Measurements from ENCODE around the gene CXCL5. TPM values are rescaled to one million over a fixed set of nuclear protein-coding genes. Genes with fewer than 3 reads are reported as not detected.
"Not testable (repeated sequence)": the region's sequence is repeated elsewhere in the genome, so short reads cannot be mapped to it uniquely, and the experiment has no call there.

The CXCL5 gene
- total RNA-seq, 1 donor from 2014 or later = 0.16 TPM

- no peak for DNase-seq (ENCODE audit: low spot score)
- intact Hi-C loops (cut with DNase I) = no loop called here
Observed at GRCh38 chr4:73979407-73979957, 19.0 kb downstream of the CXCL5 start.

- intact Hi-C loops (cut with DNase I) = no loop called here
- DNase-seq (ENCODE audit: low spot score) = no peak
Observed at GRCh38 chr4:73978886-73979285, 19.6 kb downstream of the CXCL5 start.

GRCh38 chr4:73976716-73977115 is 21.8 kb downstream of the CXCL5 start:
- intact Hi-C loops (cut with DNase I) = no loop called here

DNA sequence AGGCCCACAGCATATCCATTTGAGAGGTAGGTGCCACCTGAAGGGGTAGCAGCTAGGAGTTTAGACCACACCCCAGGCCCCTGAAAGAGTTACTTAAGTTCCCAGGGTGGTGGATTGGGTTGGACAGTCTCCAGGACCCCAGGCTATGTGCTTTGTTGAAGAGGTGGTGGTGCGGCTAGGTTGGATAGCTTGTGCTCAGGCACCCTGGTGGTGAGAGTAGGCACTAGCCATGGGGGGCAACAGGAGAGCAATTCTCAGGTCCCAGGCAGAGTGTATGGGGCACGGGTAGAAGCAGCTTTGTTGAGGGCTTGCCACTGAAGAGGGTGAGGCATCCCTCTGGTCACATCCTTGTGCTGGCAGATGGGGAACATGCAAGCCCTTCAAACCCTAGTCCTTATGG is 22.3 kb downstream of the CXCL5 start:
- intact Hi-C loops (cut with DNase I) = no loop called here
- DNase-seq (ENCODE audit: low spot score) = no peak

More at GRCh38 chr4:73976716-73977115, 21.8 kb downstream of the CXCL5 start:
- no peak for DNase-seq (ENCODE audit: low spot score)

- intact Hi-C loops (cut with DNase I) = no loop called here
- no peak for DNase-seq (ENCODE audit: low spot score)
Observed at GRCh38 chr4:73974352-73974751, 24.1 kb downstream of the CXCL5 start.

- no peak for DNase-seq (ENCODE audit: low spot score)
- intact Hi-C loops (cut with DNase I) = no loop called here
Observed at GRCh38 chr4:73970945-73971344, 27.5 kb downstream of the CXCL5 start.

DNA sequence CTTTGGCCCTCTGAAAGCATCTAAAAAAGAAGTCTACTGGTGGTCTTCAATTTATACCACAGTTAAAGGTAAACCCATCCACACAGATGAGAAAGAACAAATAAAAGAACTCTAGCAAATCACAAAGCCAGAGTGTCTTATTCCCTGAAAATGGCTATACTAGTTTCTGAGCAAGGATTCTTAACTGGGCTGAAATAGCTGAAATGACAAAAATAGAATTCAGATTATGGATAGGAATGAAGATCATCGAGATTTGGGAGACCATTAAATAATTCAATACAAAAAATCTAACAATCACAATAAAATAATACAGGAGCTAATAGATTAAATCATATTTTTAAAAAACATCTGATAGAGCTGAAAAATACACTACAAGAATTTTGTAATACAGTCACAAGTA is 28.5 kb downstream of the CXCL5 start:
- intact Hi-C loops (cut with DNase I) = no loop called here
- DNase-seq (ENCODE audit: low spot score) = no peak

DNA sequence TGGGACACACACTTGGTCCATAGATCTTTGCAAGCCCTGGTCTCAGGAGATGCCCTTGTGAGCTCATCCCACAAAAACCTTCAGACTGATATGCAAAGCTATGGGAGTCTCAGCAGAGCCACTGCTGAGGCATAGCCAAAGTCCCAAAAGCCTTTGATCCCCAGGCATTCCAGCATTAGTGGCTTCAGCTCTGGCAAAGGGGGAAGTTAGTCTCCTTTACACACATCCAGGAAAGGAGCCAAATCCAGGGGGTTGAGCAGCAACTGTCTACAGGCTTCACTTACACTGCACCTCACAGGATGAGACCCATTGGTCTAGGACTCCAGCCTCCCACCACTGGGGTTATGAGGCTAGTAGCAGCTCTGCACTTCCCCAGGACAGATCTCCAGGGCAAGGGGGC is 30.6 kb downstream of the CXCL5 start:
- intact Hi-C loops (cut with DNase I) = no loop called here
- DNase-seq (ENCODE audit: low spot score) = no peak

- intact Hi-C loops (cut with DNase I) = no loop called here
- DNase-seq (ENCODE audit: low spot score) = no peak
Observed at GRCh38 chr4:73964862-73965611, 33.4 kb downstream of the CXCL5 start.

- DNase-seq (ENCODE audit: low spot score) = no peak
- intact Hi-C loops (cut with DNase I) = no loop called here
Observed at GRCh38 chr4:73962724-73963123, 35.8 kb downstream of the CXCL5 start.

DNA sequence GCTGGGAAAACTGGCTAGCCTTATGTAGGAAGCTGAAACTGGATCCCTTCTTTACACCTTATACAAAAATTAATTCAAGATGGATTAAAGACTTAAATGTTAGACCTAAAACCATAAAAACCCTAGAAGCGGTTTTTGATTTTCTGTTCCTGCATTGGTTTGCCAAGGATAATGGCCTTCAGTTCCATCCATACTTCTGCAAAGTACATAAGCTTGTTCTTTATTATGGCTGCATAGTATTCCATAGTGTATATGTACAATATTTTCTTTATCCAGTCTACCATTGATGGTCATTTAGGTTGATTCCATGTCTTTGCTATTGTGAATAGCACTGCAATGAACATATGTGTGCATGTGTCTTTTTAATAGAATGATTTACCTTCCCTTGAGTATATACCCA is 39.4 kb downstream of the CXCL5 start:
- DNase-seq (ENCODE audit: low spot score); intact Hi-C loops (cut with DNase I): not testable (repeated sequence)

- no peak for DNase-seq (ENCODE audit: low spot score)
- intact Hi-C loops (cut with DNase I) = no loop called here
Observed at GRCh38 chr4:73952352-73952751, 46.1 kb downstream of the CXCL5 start.

DNA sequence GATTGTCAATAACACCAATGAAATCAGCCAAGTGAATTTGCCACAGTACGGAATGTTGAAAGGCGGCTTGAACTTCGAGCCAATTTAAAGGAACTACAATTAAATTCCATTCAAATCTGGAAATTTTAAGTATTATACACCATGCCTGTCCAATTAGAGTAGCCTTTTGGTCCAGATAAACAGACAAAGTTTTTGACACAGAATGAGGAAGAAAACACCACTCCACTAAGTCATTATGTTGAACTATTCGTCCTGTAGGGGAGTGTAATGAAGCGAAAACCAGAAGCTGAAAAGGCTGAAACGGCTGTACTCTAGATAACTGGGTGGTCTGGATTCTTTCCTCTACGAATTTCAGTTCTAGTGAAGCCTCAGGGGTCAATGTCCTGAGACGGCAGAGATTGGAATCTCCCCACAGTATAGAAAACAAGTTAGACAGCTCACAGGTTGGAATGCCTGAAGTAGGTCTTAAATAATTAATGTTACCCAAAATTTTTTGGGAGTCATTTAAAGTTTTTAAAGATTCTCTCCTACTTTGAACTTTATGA is 48.0 kb downstream of the CXCL5 start:
- DNase-seq (ENCODE audit: low spot score); intact Hi-C loops (cut with DNase I): not testable (repeated sequence)

DNA sequence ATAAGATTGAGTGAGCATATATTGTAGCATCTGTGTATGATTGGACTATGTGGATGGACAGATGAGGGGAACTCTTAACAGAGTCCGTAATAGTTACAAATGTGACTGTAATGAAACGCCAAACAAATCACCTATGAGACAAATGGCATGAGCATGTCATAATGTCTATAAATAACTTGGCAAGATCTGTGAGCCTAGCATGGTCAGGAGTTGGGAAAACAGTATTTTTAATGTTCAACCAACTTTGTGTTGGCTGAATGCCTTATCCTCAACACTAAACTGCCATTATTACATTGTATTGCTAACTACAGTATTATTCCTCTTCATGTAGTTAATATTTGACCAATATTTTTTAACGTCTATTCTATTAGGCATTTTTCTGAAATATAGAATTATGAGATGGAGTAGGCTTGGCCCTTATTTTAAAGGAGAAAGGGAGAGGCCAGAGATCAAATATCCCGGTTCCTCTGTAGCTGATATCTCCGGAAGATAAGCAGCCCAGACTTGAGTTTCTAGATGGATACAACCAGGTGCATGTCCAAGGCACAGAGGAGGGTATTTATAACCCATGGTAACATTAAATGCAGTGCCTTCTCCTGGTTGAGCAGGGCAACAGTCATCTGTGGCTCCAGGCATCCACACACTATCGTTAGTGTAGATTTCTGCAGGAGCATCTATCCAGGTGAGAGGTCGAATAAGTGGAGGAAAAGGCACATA is 49.3 kb downstream of the CXCL5 start:
- DNase-seq (ENCODE audit: low spot score) = no peak
- intact Hi-C loops (cut with DNase I) = no loop called here

GRCh38 chr4:73948291-73948690 is 50.2 kb downstream of the CXCL5 start:
- DNase-seq (ENCODE audit: low spot score) = no peak
- intact Hi-C loops (cut with DNase I) = no loop called here

GRCh38 chr4:73947239-73947985 is 51.1 kb downstream of the CXCL5 start:
- intact Hi-C loops (cut with DNase I) = no loop called here

DNA sequence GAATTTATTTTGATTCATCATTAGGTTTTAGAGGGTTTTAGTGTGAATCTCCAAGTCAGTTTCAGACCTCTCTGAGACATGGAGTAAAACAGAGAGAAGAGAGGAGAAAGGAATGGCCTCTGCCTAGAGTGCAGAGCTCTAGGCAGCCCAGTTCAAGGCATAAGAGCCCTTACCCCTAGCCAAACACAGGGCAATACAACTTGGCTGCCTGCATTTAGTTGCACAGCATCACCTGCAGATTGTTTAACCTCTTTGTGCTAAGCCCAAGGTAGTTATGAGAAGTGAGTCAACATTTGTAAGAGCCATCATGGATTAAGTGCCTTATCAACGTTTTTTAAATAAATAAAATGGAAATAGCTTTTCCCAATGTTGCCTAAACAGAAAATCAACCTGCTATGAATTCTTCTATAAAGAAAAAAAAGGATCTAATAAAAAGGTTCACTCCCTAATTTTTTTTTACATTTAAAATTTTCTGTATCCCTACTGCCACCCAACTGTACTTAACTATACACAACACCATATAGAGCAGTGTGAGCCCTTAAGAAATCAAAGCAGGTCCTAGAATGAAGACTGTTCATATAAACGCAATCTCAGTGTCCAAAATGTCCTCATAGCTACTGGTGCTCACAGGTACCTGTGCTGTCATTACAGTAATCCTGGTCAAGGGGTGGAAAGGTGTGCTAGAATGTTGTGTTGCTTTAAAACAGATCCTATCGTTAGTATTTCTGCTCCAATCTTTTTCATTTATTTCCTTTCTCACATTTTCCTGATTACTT is 52.6 kb downstream of the CXCL5 start:
- intact Hi-C loops (cut with DNase I) = no loop called here
- no peak for DNase-seq (ENCODE audit: low spot score)

More at GRCh38 chr4:73947239-73947985, 51.1 kb downstream of the CXCL5 start:
- DNase-seq (ENCODE audit: low spot score) = no peak
